ENCODE measurements around the gene ZAR1L. TPM values are rescaled to one million over a fixed set of nuclear protein-coding genes. Genes with fewer than 3 reads are reported as not detected.

The ZAR1L gene
- total RNA-seq, 1 experiment from 2014 or later = not detected

GRCh38 chr13:32298695-32299094, 16.5 kb downstream of the ZAR1L start:
- POLR2A ChIA-PET = no interaction called here
- in situ Hi-C loops (cut with HindIII; ENCODE audit: low pct_unique_long_range_greater_than_20kb, low sequenced_read_pairs) = no loop called here

GRCh38 chr13:32297206-32297605, 18.0 kb downstream of the ZAR1L start:
- ChIA-PET POLR2A (no interaction called here), CTCF (no interaction called here)
- H3K27me3 ChIP-seq (ENCODE audit: control insufficient read depth, insufficient read depth, low read length) = peaks cover 8% of the 10 kb centered on the region
- intact Hi-C loops (cut with micrococcal nuclease; ENCODE audit: unreplicated experiment) = no loop called here
- in situ Hi-C loops (cut with HindIII; ENCODE audit: low pct_unique_long_range_greater_than_20kb, low sequenced_read_pairs) = no loop called here
- no peaks in the 10 kb centered on the region for H3K9me3 ChIP-seq (ENCODE audit: control insufficient read depth, insufficient read depth, low read depth, low read length)
- no peaks in the 10 kb centered on the region for H3K4me1 ChIP-seq (ENCODE audit: control insufficient read depth, insufficient read depth, low read length)
- H3K27ac ChIP-seq (ENCODE audit: low read length) = no peak overlapping the region
- H3K4me3 ChIP-seq (ENCODE audit: low read depth in 2 of 2, low read length in 2 of 2) = no peak overlapping the region
- TF ChIP-seq POLR2AphosphoS5 (IDR thresholded peaks at IDR 0.05; ENCODE audit: low read depth, low read length) (no peak), CTCF (IDR thresholded peaks at IDR 0.05) (no peak), TCF7L2 (IDR thresholded peaks at IDR 0.05; ENCODE audit: low read depth, low read length) (no peak), SIN3A (IDR thresholded peaks at IDR 0.05; ENCODE audit: borderline replicate concordance, insufficient read depth, low read depth, low read length) (no peak), REST (IDR thresholded peaks at IDR 0.05; ENCODE audit: insufficient read depth in 1 of 2, low read depth in 2 of 2, low read length in 1 of 2) (no peak)
- no peak for DNase-seq (ENCODE audit: low read depth, low spot score)
- no TSS peak for BruUV-seq (replicated peaks)
- ATAC-seq = no peak
- H3K36me3 ChIP-seq (ENCODE audit: control insufficient read depth, insufficient read depth, low read length) = no peaks in the 10 kb centered on the region

More at GRCh38 chr13:32298695-32299094, 16.5 kb downstream of the ZAR1L start:
- TF ChIP-seq CTCF (IDR thresholded peaks at IDR 0.05) = no peak
- TF ChIP-seq REST (IDR thresholded peaks at IDR 0.05; ENCODE audit: insufficient read depth in 1 of 2, low read depth in 2 of 2, low read length in 1 of 2) = no peak
- no peak for TF ChIP-seq POLR2AphosphoS5 (IDR thresholded peaks at IDR 0.05; ENCODE audit: low read depth, low read length)
- no peak for TF ChIP-seq SIN3A (IDR thresholded peaks at IDR 0.05; ENCODE audit: borderline replicate concordance, insufficient read depth, low read depth, low read length)
- TF ChIP-seq TCF7L2 (IDR thresholded peaks at IDR 0.05; ENCODE audit: low read depth, low read length) = no peak
- BruUV-seq (replicated peaks) = no TSS peak
- H3K36me3 ChIP-seq (ENCODE audit: control insufficient read depth, insufficient read depth, low read length) = no peaks in the 10 kb centered on the region
- CTCF ChIA-PET = no interaction called here
- intact Hi-C loops (cut with micrococcal nuclease; ENCODE audit: unreplicated experiment) = no loop called here
- no peak overlapping the region for H3K27ac ChIP-seq (ENCODE audit: low read length)
- H3K27me3 ChIP-seq (ENCODE audit: control insufficient read depth, insufficient read depth, low read length) = peaks cover 8% of the 10 kb centered on the region
- no peak for DNase-seq (ENCODE audit: low read depth, low spot score)
- H3K4me1 ChIP-seq (ENCODE audit: control insufficient read depth, insufficient read depth, low read length) = no peaks in the 10 kb centered on the region
- no peak overlapping the region for H3K4me3 ChIP-seq (ENCODE audit: low read depth in 2 of 2, low read length in 2 of 2)
- no peak for ATAC-seq
- no peaks in the 10 kb centered on the region for H3K9me3 ChIP-seq (ENCODE audit: control insufficient read depth, insufficient read depth, low read depth, low read length)

Data from Panc1 (cell line).